HL-60/S4 (cell line): ENCODE data around the gene SKAP2.

Experiments used
- in situ Hi-C: fragments of 300-500 bp; cut with MboI; formaldehyde crosslinking; loops from 2 replicates; pipeline ENCODE4 v1.14.3; 2022; ENCODE audit warnings: low sequenced_read_pairs

Gene SKAP2, protein sequence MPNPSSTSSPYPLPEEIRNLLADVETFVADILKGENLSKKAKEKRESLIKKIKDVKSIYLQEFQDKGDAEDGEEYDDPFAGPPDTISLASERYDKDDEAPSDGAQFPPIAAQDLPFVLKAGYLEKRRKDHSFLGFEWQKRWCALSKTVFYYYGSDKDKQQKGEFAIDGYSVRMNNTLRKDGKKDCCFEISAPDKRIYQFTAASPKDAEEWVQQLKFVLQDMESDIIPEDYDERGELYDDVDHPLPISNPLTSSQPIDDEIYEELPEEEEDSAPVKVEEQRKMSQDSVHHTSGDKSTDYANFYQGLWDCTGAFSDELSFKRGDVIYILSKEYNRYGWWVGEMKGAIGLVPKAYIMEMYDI

DNA sequence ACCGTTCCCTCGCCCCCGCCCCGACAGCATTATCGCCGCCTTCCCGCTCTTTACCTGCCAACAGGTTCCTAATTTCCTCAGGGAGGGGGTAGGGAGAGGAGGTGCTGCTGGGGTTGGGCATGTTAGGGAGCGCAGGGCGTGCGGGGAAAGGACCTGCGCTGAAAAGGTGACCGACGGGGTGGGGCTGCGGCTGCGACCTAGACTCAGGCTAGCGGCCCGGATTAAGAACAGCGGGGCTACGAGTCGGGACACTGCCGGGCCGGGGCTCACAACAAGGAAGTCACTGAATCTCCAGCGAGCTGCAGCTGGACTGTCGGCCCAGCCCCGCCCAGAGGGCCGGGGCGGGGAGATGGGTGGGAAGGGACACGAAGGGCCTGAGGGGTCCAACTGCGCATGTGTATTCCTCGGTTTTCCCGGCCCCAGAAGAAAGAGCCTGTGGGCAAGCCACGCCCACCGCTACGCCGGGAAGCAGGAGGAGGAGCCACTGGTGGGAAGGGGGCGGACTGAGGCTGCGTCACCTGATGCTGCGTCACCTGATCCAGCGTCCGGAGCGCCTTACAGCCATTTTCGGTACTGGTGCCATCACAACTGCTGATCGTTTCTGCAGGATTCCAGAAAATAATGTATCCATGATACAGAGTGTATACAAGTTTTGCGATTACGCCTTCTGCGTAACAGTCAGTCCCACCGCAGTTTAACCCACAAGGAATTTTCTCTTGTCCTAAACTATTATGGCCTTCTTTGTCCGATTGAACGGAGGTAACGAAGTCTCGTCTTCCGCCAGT, at the start of gene SKAP2:
TSS of gene SKAP2 (minus strand) at position 282 of the 785 bp plus-strand sequence. CDS start at position 121, 161 bp downstream.
- in situ Hi-C loops: no loop called here

DNA sequence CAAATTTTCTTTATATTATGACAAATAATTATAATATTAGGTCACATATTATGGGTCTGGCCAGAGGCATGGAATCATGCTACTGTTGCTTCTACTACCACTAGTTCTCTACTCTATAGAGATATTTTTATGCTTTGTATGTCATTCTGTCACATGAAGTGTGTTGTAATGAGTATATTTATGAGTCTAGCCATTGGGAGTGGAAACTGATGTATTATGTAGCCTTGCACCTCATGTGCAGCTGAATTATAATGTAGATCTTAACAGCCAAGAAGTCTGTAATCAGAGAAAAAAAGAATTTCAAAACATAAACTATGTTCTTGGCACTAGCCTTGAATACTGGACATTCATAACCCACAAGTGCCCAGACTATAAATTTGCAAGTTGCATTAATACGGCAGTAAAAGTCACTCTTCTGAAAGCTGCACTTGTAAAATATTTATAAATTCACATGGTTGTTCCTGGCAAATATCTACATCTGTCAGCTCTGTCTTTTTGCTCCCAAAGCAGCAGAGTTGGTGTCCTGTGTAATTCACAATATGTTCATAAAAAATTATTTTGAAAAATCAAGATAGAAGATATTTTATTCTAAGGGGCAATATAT, 48.6 kb upstream of the SKAP2 start:
- in situ Hi-C loops: no loop called here

DNA sequence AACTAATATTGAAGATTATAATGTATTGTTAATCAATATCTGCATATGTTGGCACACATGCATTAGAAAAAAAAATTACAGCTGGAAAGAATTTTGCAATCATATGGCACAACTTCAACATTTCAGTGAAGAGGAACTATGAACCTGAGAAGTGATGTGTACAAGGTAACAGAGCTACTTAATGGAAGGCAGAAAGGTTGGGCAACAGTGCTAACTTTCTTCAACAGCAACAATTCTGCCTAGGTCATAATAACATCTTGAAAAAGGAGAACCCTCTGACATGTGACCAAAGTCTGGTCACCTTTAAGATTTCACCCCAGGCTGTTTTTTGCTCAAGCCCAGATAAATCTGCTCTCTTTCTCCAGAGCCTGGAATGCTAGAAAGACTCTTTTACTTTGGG, 47.9 kb upstream of the SKAP2 start:
- in situ Hi-C loops: no loop called here

DNA sequence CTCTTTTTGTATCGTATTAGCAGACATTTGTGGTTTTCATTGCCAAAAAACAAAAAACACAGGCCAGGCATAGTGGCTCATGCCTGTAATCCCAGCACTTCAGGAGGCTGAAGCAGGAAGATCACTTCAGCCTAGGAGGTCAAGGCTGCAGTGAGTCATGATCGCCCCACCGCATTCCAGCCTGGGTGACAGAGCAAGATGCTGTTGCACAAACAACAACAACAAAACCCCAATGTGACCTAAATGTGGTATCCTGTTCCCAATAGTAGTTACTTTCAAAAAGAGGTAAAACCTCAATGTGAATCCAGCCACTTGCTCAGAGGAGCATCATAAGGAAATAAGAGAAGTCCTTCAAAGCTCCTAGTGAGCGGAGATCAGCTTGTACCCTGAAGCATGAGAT, 45.8 kb upstream of the SKAP2 start:
- in situ Hi-C loops: no loop called here

DNA sequence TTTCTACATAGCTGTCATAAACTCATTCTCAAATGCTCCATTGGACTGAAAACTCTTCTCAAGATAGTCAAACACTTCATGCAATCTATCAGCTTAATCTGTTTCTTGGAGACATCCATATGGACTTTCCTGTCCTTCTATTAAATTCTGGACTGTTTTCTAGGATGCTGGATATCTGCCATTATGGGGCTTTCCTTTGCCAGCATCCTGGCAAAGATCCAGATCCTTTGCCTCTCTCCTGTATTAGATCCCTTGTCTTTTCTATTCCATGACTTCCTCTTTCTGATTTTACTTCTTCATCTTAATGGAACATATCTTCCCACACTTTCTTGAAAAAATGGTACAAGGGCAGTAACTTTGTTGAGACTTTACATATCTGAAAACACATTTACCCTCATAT, 35.9 kb upstream of the SKAP2 start:
- in situ Hi-C loops: no loop called here

DNA sequence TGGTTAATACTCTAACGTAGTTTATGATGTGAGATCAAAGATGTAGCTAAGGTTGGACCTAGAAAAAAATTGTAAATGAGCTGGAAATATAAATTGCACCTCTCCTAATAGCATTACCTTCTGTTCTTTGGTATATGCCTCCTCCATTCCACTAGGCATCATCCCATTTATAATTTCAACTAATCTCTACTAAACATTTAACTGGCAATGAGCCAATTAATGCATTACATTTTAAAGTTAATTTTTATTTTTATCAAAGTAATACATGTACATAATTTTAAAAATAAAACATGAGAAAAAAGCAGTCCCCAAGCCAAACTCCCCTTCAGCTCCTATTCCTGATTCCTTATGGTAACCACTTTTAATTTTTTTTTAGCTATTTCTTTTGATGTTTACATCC, 35.1 kb upstream of the SKAP2 start:
- in situ Hi-C loops: no loop called here

DNA sequence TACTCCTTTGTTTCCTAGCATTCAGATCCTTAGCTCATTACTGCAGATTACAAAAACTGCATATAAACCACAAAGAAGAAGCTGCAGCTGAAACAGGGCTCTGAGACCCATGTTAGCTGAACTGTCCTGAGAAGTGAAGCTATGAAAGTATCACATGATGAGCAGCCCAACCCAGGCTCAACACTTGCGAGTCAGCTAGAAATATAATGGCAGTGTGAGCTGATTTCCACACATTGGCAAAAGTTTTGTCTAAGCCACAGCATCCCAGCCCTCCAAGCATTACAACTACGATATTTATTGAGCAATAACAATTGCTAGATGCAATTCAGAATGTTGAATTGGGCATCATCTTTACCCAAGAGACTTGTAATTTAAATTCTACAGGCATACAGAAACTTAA, 34.5 kb upstream of the SKAP2 start:
- in situ Hi-C loops: no loop called here

DNA sequence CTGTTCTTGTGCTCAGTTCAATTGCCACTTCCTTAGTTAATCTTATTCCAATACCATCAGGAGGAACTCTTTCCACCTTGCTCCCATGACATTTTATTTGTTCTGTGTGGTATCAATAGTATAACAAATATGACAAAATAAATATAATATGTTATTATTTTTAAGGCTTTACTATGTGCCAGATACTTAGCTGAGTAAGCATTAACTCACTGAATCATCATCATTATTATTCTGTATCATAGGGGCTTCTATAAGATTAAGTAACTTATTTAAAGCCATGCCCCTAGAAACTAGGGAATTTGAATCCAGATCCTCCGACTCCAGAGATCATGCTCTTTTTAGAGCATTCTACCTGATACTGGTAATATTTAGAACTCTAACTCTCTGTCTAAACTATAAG, 33.5 kb upstream of the SKAP2 start:
- in situ Hi-C loops: no loop called here

DNA sequence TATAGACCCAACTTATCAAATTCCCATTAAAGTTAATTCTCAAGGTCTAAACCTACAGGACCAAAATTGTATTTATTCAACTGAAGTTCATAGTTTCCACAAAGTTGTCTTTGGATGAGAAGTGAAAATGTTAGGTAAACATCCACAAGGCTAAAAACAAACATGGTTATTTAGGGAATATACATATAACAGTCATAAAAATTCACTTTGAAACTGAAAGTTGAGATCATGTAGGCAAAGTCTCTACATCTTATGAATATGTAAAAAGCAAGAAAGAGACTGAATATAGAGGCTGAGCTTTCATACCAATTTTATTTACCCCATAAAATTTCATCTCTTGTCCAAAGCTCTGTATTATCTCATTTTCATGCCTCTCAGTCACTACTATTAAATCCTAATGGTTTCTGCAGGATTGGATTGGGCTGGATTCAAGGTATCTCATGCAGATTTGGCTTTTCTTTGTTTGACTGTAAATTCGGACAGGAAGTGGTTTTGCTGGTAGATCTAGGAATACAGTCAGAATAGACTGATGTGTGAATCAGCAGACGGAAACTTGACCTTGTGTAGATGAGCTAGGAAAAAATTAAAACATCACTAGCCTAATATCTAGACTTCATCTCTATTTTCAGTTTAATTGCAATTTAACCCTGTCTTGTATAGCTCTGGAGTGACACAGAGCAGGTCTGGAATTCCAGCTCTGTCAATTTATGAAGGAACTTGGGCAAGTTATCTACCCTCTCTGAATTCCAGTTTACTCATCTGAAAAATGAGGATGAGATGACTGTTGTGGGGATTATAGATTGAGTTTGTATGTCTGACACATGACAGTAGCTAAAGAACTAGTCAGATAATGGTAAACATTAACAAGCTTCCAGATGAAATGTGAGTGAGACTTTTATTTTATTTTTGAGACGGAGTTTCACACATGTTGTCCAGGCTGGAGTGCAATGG, 27.3 kb upstream of the SKAP2 start:
- in situ Hi-C loops: no loop called here

DNA sequence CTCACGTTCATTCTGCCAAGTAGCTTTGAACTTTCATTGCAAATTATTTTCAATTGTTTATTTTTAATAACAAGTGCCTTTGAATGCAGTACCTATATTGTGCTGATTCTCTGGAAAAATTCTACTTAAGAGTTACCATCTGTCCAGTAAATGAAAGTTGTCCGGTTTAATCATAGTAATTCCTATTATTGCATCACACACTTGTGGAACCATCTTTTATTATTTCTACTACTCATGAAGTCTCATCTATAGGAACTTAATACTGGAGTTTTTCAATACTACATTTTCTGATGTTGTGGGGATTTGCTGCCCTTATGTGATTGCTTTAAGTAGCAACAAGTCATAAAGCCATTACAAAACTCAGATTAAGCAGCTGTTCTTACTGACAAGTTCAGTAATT, 16.5 kb upstream of the SKAP2 start:
- in situ Hi-C loops: no loop called here

DNA sequence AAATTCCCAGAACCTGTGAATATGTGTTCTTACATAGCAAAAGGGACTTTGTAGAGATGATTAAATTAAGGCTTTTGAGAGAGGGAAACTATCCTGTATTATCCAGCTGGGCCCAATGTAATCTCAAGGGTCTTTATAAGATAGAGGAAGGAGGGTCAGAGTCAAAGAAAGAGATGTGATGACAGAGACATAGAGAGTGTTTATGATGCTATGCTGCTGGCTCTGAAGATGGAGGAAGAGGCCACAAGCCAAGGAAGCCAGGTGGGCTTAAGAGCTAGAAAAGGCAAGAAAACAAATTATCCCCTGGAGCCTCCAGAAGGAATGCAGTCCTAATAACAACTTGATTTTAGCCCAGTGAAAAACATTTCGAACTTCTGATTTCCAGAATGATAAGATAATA, 15.3 kb upstream of the SKAP2 start:
- in situ Hi-C loops: no loop called here

DNA sequence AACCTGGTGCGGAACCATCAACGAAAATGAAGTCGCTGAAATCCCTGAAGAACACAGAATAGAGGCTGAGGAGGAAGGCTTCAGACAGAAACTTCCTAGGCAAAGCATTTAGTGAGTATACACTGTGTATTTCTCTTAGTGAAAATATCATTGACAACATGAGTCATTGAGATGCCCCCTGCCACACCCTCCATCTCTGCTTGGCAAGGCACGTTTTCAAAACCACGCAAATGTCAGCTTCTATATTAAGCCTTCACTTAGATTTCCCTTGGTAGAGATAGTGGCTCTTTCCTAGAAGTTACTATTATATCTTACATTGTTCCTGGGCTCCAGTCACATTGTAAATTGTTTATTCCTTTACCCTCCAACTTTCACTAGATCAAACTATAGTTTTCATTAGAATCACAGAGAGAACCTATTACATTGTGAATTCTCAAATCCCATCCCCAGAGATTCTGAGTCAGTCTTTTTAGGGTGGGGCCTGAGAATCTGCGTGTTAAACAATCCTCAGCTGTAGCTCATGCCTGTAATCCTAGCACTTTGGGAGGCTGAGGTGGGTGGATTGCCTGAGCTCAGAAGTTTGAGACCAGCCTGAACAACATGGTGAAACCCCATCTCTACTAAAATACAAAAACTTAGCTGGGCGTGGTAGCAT, 4.6 kb upstream of the SKAP2 start:
- in situ Hi-C loops: no loop called here

DNA sequence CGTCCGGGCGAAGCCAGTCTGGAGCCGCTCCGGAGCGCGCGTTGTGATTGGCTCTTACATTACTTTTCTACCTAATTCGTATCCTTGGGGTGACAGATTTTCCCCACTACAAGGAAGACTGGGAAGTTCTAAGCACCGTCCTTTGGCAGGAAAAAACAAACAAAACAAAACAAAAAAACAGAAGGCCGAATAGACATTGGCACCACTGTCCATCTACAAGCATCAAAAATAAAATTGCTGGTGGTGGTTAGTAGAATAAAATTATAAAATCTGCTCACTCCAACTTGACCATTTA, 651 bp upstream of the SKAP2 start:
- in situ Hi-C loops: no loop called here

DNA sequence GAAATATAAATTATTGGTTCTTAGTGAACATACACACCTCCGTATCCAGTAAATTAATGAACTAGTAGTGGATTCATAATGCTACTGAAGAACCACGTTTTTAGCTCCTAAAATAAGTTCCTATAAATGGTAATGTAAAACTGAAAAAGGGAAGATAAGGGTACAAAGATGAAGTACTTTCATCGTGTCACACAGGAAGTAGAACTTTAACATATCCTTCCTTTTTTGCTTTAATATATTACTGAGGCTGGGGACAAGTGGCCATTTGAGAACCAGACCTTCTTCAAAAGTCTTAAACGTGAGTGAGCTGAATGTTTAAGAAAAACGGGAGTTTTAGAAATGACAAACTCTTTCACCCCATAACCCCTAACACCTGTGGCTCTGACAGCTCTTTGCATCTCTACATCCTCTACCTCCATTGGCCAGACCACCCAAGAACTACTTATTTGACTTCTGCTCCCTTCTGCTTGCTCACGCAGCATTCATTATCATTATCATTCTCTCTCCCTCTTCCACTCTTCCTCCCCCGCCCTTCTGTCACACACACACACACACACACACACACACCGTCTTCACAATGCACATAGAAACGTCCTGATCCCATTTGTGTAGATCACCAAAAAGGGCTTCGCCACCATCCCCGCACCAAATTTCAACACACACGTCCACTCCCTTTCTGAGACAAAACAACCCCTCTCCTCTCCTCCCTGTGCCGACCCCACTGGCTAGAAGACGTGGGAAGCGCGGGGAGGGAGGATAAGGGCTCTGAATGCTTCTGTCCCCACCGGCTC, 677 bp downstream of the SKAP2 start:
- in situ Hi-C loops: no loop called here

DNA sequence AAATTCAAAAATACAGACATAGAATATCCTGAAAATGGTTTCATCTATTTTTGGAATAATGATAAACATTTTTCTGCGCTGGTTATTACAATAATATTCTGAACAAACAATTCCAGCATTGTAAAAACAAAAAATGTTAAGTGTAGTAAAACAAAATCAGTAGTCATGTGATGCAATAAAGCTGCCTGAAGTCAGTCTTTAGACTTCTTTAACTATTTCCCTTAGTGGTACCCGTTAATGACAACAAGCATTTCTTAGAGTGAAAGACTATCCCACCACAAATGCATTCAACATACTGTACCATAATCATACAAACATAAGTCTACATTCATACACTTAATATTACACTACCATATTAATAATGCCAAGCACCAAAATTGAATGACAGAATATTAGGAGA, 1.6 kb downstream of the SKAP2 start:
- in situ Hi-C loops: no loop called here

DNA sequence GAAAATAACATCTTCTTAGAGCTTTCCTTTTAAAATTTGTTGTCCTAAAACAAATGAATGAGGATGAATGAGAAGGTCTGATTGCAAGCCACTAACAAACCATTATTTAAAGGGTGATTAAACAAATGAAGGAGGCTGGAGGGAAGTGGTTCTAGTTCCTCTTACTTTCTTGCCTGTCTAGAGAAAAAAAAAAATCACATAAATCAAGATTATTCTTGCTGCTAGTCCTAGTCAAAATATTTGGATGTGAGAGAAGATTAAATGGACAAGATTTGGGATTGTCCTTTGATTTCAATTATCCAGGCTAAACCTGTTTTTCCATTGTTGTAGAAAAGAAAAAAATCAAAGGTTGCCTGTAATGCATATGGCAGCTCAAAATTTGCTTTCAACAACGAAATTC, 3.3 kb downstream of the SKAP2 start:
- in situ Hi-C loops: no loop called here

DNA sequence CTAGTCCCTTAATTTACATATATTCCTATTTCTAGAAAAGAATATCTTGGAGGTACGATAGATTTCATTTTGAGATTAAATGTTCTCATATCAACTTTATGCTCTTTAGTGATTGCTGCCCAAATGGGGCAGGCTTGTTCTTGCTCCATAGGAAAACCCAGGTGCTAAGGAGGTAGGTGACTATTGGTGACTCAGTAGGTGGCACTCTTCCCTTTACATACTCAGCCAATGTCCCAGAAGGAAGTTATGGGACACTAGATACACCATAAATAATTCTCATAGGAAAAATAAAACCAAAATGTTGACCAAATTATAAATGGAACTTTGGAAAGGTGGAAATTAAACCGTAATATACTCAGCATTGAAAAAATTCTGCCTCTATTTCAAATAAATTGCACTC, 4.0 kb downstream of the SKAP2 start:
- in situ Hi-C loops: no loop called here

DNA sequence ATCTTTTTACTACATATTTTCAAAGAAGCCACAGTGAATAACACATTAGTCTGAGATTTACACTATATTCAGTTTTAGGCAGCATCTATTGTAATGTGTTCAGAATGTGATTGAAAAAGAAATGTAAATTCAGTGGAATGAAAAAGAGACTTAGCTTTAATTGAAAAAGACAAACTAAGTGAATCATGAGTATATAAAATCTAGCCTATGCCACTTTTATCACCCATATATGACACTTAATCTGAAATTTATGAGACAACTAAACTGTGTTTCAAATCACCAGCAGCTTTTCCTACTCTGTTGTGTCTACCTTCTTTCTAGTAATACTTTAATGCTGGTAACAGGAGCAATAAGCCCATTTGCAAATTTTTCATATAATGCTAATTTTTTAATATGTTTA, 4.7 kb downstream of the SKAP2 start:
- in situ Hi-C loops: no loop called here

DNA sequence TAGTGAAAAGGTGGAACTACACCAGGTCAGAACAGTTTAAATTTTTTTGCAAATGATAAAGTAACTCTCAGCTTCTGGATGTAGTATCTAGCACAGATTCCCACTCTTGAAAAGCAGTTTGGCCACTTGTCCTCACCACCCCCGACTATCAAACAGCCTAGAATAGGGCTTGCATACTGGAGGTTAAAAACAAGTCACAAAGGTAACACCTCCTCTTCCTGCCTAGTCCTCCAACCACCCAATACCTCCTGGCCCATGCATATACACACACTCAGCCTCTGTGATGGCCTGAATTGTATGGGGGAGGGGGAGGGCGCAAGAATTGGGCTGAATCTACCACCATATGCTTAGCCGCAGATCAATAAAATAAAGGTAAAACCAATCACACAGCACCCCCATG, 5.7 kb downstream of the SKAP2 start:
- in situ Hi-C loops: no loop called here

DNA sequence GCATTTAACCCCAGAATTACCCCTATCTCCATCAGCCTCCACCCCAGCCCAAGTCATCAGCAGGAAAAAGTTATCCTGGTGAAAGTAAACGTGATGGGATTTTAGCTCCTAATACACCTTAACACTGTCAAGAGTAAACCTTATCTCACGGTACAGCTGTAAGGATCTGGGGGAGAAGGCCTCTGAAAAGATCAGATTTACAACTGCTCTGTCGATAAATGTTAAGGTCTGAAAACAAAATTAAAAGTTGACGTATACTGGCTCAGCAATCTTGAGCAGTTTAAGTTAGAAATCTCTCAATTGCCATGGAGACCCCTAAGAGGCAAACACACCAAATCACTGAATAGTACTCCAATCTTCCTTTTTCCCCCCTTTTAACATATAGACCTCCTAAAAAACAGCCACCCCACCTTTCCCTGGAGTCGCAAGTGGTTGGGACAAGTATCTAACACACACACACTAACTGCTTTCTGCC, 6.1 kb downstream of the SKAP2 start:
- in situ Hi-C loops: no loop called here
